HEK293T (cell line): Measurements from ENCODE around the gene KANSL1L.

ENCODE experiments used
- CTCF ChIA-PET: fragments of 350-600 bp; formaldehyde crosslinking; extraction: SDS; loops from one replicate; lab custom pipeline; 2021; ENCODE audit warnings: antibody characterized with exemption, inconsistent platforms; lab: Yijun Ruan, JAX
- POLR2A ChIA-PET: fragments of 350-600 bp; formaldehyde crosslinking; extraction: SDS; loops from one replicate; lab custom pipeline; 2020; ENCODE audit warnings: antibody characterized with exemption, inconsistent platforms; lab: Yijun Ruan, JAX
- DNase-seq: peaks from one replicate; pipeline ENCODE4 v3.0.0; 2012; ENCODE audit warnings: mixed read lengths; ENCODE audit errors: extremely low spot score
- ARNT ChIP-seq: fragments of 450-650 bp; IDR thresholded peaks from 2 replicates; pipeline ENCODE4 v1.6.1; 2017; ENCODE audit warnings: mild to moderate bottlenecking
- BHLHE40 ChIP-seq: fragments of 450-650 bp; IDR thresholded peaks from 2 replicates; pipeline ENCODE4 v1.6.1; 2016; ENCODE audit warnings: mild to moderate bottlenecking, moderate library complexity, borderline replicate concordance
- CTBP1 ChIP-seq: fragments of 450-650 bp; IDR thresholded peaks from 2 replicates; pipeline ENCODE4 v1.6.1; 2016; ENCODE audit warnings: borderline replicate concordance
- ELF4 ChIP-seq: fragments of 450-650 bp; IDR thresholded peaks from 2 replicates; pipeline ENCODE4 v1.6.1; 2017; ENCODE audit warnings: antibody characterized with exemption
- FOXA1 ChIP-seq: fragments of 450-650 bp; IDR thresholded peaks from 2 replicates; pipeline ENCODE4 v1.6.1; 2016; ENCODE audit warnings: mild to moderate bottlenecking
- FOXK2 ChIP-seq: fragments of 450-650 bp; IDR thresholded peaks from 2 replicates; pipeline ENCODE4 v1.6.1; 2016; ENCODE audit warnings: mild to moderate bottlenecking
- FOXM1 ChIP-seq: fragments of 450-650 bp; IDR thresholded peaks from 2 replicates; pipeline ENCODE4 v1.6.1; 2017; ENCODE audit warnings: mild to moderate bottlenecking, borderline replicate concordance
- HDGF ChIP-seq: fragments of 450-650 bp; IDR thresholded peaks from 2 replicates; pipeline ENCODE4 v1.6.1; 2017; ENCODE audit warnings: antibody characterized with exemption, borderline replicate concordance
- L3MBTL2 ChIP-seq: fragments of 450-650 bp; conservative IDR thresholded peaks from 2 replicates; pipeline ENCODE4 v1.6.1; 2016; ENCODE audit warnings: mild to moderate bottlenecking
- LEF1 ChIP-seq: fragments of 450-650 bp; IDR thresholded peaks from 2 replicates; pipeline ENCODE4 v1.6.1; 2017; ENCODE audit warnings: mild to moderate bottlenecking, borderline replicate concordance
- NFRKB ChIP-seq: fragments of 450-650 bp; IDR thresholded peaks from 2 replicates; pipeline ENCODE4 v1.6.1; 2016; ENCODE audit warnings: mild to moderate bottlenecking, moderate library complexity
- PKNOX1 ChIP-seq: fragments of 450-650 bp; IDR thresholded peaks from 2 replicates; pipeline ENCODE4 v1.6.1; 2016
- SP1 ChIP-seq: fragments of 450-650 bp; IDR thresholded peaks from 2 replicates; pipeline ENCODE4 v1.6.1; 2017
- SUZ12 ChIP-seq: fragments of 450-650 bp; IDR thresholded peaks from 2 replicates; pipeline ENCODE4 v1.6.1; 2016; ENCODE audit warnings: mild to moderate bottlenecking
- TARDBP ChIP-seq: fragments of 450-650 bp; IDR thresholded peaks from 2 replicates; pipeline ENCODE4 v1.6.1; 2016
- ZNF384 ChIP-seq: fragments of 450-650 bp; IDR thresholded peaks from 2 replicates; pipeline ENCODE4 v1.6.1; 2016

KANSL1L gene

GRCh38 chr2:210203147-210203546, 31.9 kb upstream of the KANSL1L start:
- no peak for DNase-seq

GRCh38 chr2:210199854-210200253, 28.6 kb upstream of the KANSL1L start:
- no peak for DNase-seq
- no peak for TF ChIP-seq NFRKB
- TF ChIP-seq FOXM1: no peak
- TF ChIP-seq ELF4: no peak
- no peak for TF ChIP-seq ARNT
- TF ChIP-seq ZNF384: no peak
- TF ChIP-seq CTBP1: no peak
- TF ChIP-seq SP1: no peak
- no peak for TF ChIP-seq FOXA1
- TF ChIP-seq BHLHE40: no peak
- TF ChIP-seq L3MBTL2: no peak
- TF ChIP-seq TARDBP: no peak
- TF ChIP-seq PKNOX1: no peak
- TF ChIP-seq HDGF: no peak
- POLR2A ChIA-PET: no interaction called here
- CTCF ChIA-PET: no interaction called here

More at GRCh38 chr2:210203147-210203546, 31.9 kb upstream of the KANSL1L start:
- ChIA-PET CTCF (no interaction called here), POLR2A (no interaction called here)
- TF ChIP-seq FOXK2 (no peak), ZNF384 (no peak)

- POLR2A ChIA-PET: no interaction called here
- CTCF ChIA-PET: interaction anchor here (0.6 to 1.3 kb wide), 3 partner anchors 221 to 236 kb away, joined by 3 to 4 read pairs (median 3); no protein-coding TSS in a partner anchor
- DNase-seq: peak; percentile 11
- TF ChIP-seq PKNOX1: no peak
- no peak for TF ChIP-seq NFRKB
- no peak for TF ChIP-seq ZNF384
- TF ChIP-seq TARDBP: no peak
These were observed 28.1 kb upstream of the KANSL1L start for GRCh38 chr2:210199186-210199765.

- DNase-seq: no peak
- ChIA-PET CTCF (interaction anchor here (1.2 to 1.3 kb wide), 2 partner anchors 220 to 222 kb away, joined by 3 to 4 read pairs; no protein-coding TSS in a partner anchor), POLR2A (no interaction called here)
- TF ChIP-seq FOXM1: no peak
- no peak for TF ChIP-seq SP1
- TF ChIP-seq L3MBTL2: no peak
- no peak for TF ChIP-seq ELF4
- TF ChIP-seq BHLHE40: no peak
- TF ChIP-seq ZNF384: no peak
- TF ChIP-seq FOXK2: no peak
- TF ChIP-seq HDGF: no peak
- no peak for TF ChIP-seq SUZ12
- no peak for TF ChIP-seq CTBP1
- no peak for TF ChIP-seq ARNT
- no peak for TF ChIP-seq FOXA1
- no peak for TF ChIP-seq PKNOX1
- TF ChIP-seq NFRKB: no peak
- TF ChIP-seq TARDBP: no peak
- no peak for TF ChIP-seq LEF1
These were observed 27.1 kb upstream of the KANSL1L start for GRCh38 chr2:210198326-210198725.

GRCh38 chr2:210197720-210198119, 26.5 kb upstream of the KANSL1L start:
- CTCF ChIA-PET: no interaction called here
- TF ChIP-seq BHLHE40 (no peak), PKNOX1 (no peak), ZNF384 (no peak)
- no peak for DNase-seq
- POLR2A ChIA-PET: no interaction called here

- POLR2A ChIA-PET: no interaction called here
- peak; percentile 30 for DNase-seq
- TF ChIP-seq TARDBP (no peak), FOXK2 (no peak), PKNOX1 (no peak), LEF1 (no peak), FOXA1 (no peak)
These were observed 24.1 kb upstream of the KANSL1L start for GRCh38 chr2:210195101-210195852.

More at GRCh38 chr2:210195101-210195852, 24.1 kb upstream of the KANSL1L start:
- CTCF ChIA-PET: no interaction called here
